ENCODE data around the gene TLL1.

DNA sequence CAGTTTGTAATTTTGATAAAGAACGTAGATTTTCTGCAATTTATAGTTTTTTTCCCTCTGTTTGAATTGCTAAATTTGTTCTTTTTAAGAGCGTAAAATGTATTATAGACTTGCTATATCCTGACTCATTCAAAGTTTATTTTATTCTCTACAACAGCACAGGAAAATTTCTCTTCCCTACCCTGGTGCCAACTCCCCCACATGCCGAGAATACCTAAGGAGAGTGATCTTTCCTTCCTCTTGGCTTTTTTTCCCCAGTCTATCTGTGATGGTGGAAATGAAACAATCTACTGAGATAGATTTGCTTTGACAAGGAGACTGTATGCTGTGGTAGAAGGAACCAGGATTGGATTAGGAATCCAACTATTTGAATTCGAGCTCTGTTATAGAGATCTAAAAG lies 271.6 kb downstream of the TLL1 start:
- TF ChIP-seq, protein P1, sequence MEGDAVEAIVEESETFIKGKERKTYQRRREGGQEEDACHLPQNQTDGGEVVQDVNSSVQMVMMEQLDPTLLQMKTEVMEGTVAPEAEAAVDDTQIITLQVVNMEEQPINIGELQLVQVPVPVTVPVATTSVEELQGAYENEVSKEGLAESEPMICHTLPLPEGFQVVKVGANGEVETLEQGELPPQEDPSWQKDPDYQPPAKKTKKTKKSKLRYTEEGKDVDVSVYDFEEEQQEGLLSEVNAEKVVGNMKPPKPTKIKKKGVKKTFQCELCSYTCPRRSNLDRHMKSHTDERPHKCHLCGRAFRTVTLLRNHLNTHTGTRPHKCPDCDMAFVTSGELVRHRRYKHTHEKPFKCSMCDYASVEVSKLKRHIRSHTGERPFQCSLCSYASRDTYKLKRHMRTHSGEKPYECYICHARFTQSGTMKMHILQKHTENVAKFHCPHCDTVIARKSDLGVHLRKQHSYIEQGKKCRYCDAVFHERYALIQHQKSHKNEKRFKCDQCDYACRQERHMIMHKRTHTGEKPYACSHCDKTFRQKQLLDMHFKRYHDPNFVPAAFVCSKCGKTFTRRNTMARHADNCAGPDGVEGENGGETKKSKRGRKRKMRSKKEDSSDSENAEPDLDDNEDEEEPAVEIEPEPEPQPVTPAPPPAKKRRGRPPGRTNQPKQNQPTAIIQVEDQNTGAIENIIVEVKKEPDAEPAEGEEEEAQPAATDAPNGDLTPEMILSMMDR (IDR thresholded peaks at IDR 0.05; ENCODE audit: low read depth, low read length), result no peak
- no peak for TF ChIP-seq EZH2phosphoT487 (IDR thresholded peaks at IDR 0.05; ENCODE audit: low read depth)
